ENCODE results near the gene TRAIP. TPM values are rescaled to one million over a fixed set of nuclear protein-coding genes. Genes with fewer than 3 reads are reported as not detected.

TRAIP gene
- total and polyA plus RNA-seq, 8 donors = 0.79 to 2.5 (median 1.1) TPM

GRCh38 chr3:49859576-49860305 lies 3.4 kb upstream of the TRAIP start:
- no peak for FAIRE-seq
- Histone ChIP-seq H3K4me1 (peaks cover 0 to 5% (median 0%) of the 10 kb centered on the region in 3 donors), H3K27me3 (no peaks in the 10 kb centered on the region), H3K4me3 (no peak overlapping the region), H3K36me3 (no peaks in the 10 kb centered on the region), H3K27ac (no peak overlapping the region), H3K9me3 (no peaks in the 10 kb centered on the region)
- DNase-seq = no peak
- TF ChIP-seq CTCF (IDR thresholded peaks at IDR 0.05) = no peak
- 61 to 67% methylated on average over 12 of the region's 12 CpGs for WGBS, 2 donors
- intact Hi-C loops (cut with DNase I) = no loop called here
- ATAC-seq = no peak

- Histone ChIP-seq H3K9me3 (no peaks in the 10 kb centered on the region), H3K4me1 (peaks cover 0 to 5% (median 0%) of the 10 kb centered on the region in 3 donors), H3K36me3 (no peaks in the 10 kb centered on the region), H3K27me3 (no peaks in the 10 kb centered on the region), H3K4me3 (peak overlapping the region in 2 of 4 donors; percentile 55 to 73), H3K27ac (no peak overlapping the region)
- TF ChIP-seq CTCF (IDR thresholded peaks at IDR 0.05) = no peak
- WGBS, 2 donors = 44 to 51% methylated on average over 5 of the region's 5 CpGs
- DNase-seq (no peak), ATAC-seq (no peak), FAIRE-seq (no peak)
- intact Hi-C loops (cut with DNase I) = no loop called here
These were observed 702 bp downstream of the TRAIP start for GRCh38 chr3:49855662-49856061.

GRCh38 chr3:49845694-49846093 lies 10.7 kb downstream of the TRAIP start:
- no peaks in the 10 kb centered on the region for H3K9me3 ChIP-seq
- intact Hi-C loops (cut with DNase I) = loop anchor here in 1 of 3 donors (10.0 kb wide), 1 partner anchor 141 kb away; no protein-coding TSS in a partner anchor
- no peak overlapping the region for H3K27ac ChIP-seq
- TF ChIP-seq CTCF (IDR thresholded peaks at IDR 0.05) = no peak
- no peaks in the 10 kb centered on the region for H3K27me3 ChIP-seq
- WGBS, 2 donors = 69 to 74% methylated on average over 3 of the region's 3 CpGs
- DNase-seq (no peak), ATAC-seq (peak in 1 of 4 donors; percentile 43), FAIRE-seq (no peak)
- H3K4me1 ChIP-seq = no peaks in the 10 kb centered on the region
- no peaks in the 10 kb centered on the region for H3K36me3 ChIP-seq
- H3K4me3 ChIP-seq = no peak overlapping the region

- Histone ChIP-seq H3K27ac (no peak overlapping the region), H3K4me3 (no peak overlapping the region), H3K36me3 (no peaks in the 10 kb centered on the region), H3K9me3 (no peaks in the 10 kb centered on the region), H3K27me3 (no peaks in the 10 kb centered on the region), H3K4me1 (no peaks in the 10 kb centered on the region)
- TF ChIP-seq CTCF (IDR thresholded peaks at IDR 0.05) = no peak
- ATAC-seq (peak in 3 of 4 donors; percentile 50 to 83 (median 53)), FAIRE-seq (no peak), DNase-seq (no peak)
- 67 to 78% methylated on average over 5 of the region's 5 CpGs for WGBS, 2 donors
- intact Hi-C loops (cut with DNase I) = loop anchor here in 2 of 3 donors (5.0 to 10.0 kb wide), 3 partner anchors 37 to 142 kb away; no protein-coding TSS in a partner anchor
These were observed 11.7 kb downstream of the TRAIP start for GRCh38 chr3:49844464-49845183.

Measured in pancreas (tissue), 10 donors.